ENCODE measurements around the gene GFER. TPM values are rescaled to one million over a fixed set of nuclear protein-coding genes. Genes with fewer than 3 reads are reported as not detected.

Gene GFER
- total and polyA plus RNA-seq, 8 donors = 17.1 to 62.0 (median 25.9) TPM

DNA sequence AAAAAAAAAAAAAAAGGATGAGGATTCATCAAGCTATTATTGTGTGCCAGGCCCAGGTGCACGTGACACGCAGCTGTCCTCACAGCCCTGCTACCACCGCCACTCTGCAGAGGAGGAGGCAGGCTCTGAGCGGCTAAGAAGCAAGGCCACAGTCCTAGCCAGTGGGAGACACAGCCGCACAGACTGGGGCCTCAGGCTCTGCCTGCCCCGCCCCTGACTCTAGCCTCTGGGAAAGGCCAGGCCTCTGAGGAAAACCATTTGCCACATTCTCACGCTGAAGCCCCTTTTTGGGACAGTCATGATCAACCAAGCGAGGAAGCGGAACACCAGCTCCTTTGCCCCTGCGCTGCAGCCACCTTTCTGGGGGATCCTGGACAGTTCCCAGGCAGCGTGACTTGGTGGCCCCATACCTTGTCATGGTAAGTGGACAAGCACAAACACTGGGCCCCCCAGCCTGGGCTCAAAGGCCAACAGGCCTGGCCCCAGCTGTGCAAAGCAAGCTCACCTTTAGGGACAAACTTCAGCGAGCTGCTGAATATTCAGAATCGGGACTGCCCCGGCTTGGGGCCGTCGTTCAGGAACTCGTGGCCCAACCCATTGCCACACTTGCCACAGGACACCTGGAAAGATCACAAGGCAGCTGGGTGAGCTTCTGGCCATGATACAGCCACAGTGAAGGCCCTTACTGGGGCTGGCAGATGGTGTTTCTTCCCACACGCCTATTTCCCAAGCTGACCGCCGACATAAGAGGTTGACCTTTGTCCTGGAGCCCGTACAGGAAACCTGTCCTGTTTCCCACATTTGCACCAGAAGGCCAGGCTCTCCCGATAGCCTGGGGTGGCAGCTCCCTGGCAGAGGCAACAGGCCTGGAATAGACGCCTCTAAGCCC, 43.5 kb upstream of the GFER start:
- peak overlapping the region; percentile 76 to 90 (median 86) for H3K27ac ChIP-seq
- H3K9me3 ChIP-seq = no peaks in the 10 kb centered on the region
- intact Hi-C loops (cut with DNase I) = no loop called here
- H3K36me3 ChIP-seq = peaks cover 3 to 22% (median 7%) of the 10 kb centered on the region in 3 donors
- peak overlapping the region in 3 of 4 donors; percentile 60 to 79 (median 79) for H3K4me3 ChIP-seq
- TF ChIP-seq, protein P1, sequence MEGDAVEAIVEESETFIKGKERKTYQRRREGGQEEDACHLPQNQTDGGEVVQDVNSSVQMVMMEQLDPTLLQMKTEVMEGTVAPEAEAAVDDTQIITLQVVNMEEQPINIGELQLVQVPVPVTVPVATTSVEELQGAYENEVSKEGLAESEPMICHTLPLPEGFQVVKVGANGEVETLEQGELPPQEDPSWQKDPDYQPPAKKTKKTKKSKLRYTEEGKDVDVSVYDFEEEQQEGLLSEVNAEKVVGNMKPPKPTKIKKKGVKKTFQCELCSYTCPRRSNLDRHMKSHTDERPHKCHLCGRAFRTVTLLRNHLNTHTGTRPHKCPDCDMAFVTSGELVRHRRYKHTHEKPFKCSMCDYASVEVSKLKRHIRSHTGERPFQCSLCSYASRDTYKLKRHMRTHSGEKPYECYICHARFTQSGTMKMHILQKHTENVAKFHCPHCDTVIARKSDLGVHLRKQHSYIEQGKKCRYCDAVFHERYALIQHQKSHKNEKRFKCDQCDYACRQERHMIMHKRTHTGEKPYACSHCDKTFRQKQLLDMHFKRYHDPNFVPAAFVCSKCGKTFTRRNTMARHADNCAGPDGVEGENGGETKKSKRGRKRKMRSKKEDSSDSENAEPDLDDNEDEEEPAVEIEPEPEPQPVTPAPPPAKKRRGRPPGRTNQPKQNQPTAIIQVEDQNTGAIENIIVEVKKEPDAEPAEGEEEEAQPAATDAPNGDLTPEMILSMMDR (IDR thresholded peaks at IDR 0.05) = no peak
- ATAC-seq (peak; percentile 60 to 67 (median 66)), DNase-seq (peak; percentile 72 to 97 (median 94)), FAIRE-seq (no peak)
- H3K4me1 ChIP-seq = peaks cover 0 to 25% (median 18%) of the 10 kb centered on the region in 3 donors
- WGBS, 2 donors = 39 to 41% methylated on average over 23 of the region's 23 CpGs
- no peaks in the 10 kb centered on the region for H3K27me3 ChIP-seq

GRCh38 chr16:1941162-1942046, 42.6 kb upstream of the GFER start:
- WGBS, 2 donors = 38 to 43% methylated on average over 30 of the region's 30 CpGs
- H3K4me1 ChIP-seq = peaks cover 0 to 25% (median 18%) of the 10 kb centered on the region in 3 donors
- ATAC-seq (peak; percentile 30 to 41 (median 38)), FAIRE-seq (no peak), DNase-seq (peak; percentile 68 to 88 (median 78))
- H3K4me3 ChIP-seq = peak overlapping the region; percentile 59 to 79 (median 70)
- intact Hi-C loops (cut with DNase I) = no loop called here
- H3K36me3 ChIP-seq = peaks cover 3 to 22% (median 7%) of the 10 kb centered on the region in 3 donors
- TF ChIP-seq, protein P1 (IDR thresholded peaks at IDR 0.05) = peak in 3 of 4 donors; percentile 14 to 38 (median 22)
- H3K27me3 ChIP-seq = no peaks in the 10 kb centered on the region
- peak overlapping the region; percentile 76 to 90 (median 86) for H3K27ac ChIP-seq
- no peaks in the 10 kb centered on the region for H3K9me3 ChIP-seq

GRCh38 chr16:1942047-1942809, 41.8 kb upstream of the GFER start:
- Histone ChIP-seq H3K9me3 (no peaks in the 10 kb centered on the region), H3K27ac (peak overlapping the region; percentile 76 to 90 (median 86)), H3K4me3 (peak overlapping the region; percentile 59 to 79 (median 70)), H3K4me1 (peaks cover 0 to 25% (median 18%) of the 10 kb centered on the region in 3 donors), H3K27me3 (no peaks in the 10 kb centered on the region), H3K36me3 (peaks cover 0 to 22% (median 7%) of the 10 kb centered on the region in 3 donors)
- FAIRE-seq (no peak), ATAC-seq (peak; percentile 8 to 33 (median 22)), DNase-seq (peak in 5 of 6 donors; percentile 66 to 84 (median 72))
- intact Hi-C loops (cut with DNase I) = no loop called here
- TF ChIP-seq, protein P1 (IDR thresholded peaks at IDR 0.05) = no peak
- 12% methylated on average over 17 of the region's 17 CpGs for WGBS, 2 donors

All from pancreas (tissue), 10 donors.